ENCODE measurements around the gene PHAX.
A peak's percentile ranks its signal among the peaks of the same experiment; 100 is the strongest.
"Not testable (repeated sequence)": the region's sequence is repeated elsewhere in the genome, so short reads cannot be mapped to it uniquely, and the experiment has no call there.

The PHAX gene

GRCh38 chr5:126640866-126641265, 40.1 kb downstream of the PHAX start:
- no peak overlapping the region for H3K27ac ChIP-seq (ENCODE audit: low read length)
- no peaks in the 10 kb centered on the region for H3K27me3 ChIP-seq (ENCODE audit: low read depth, low read length)
- no peaks in the 10 kb centered on the region for H3K4me1 ChIP-seq (ENCODE audit: control insufficient read depth in 1 of 2, insufficient read depth in 2 of 2, low read length in 2 of 2)
- H3K9me3 ChIP-seq (ENCODE audit: control insufficient read depth in 1 of 2, low read length in 2 of 2): peaks cover 0 to 11% of the 10 kb centered on the region in 2 donors
- no peak overlapping the region for H3K4me3 ChIP-seq (ENCODE audit: low read depth in 1 of 2, low read length in 2 of 2)
- no peaks in the 10 kb centered on the region for H3K36me3 ChIP-seq (ENCODE audit: control insufficient read depth in 1 of 2, insufficient read depth in 2 of 2, low read length in 2 of 2)

GRCh38 chr5:126641387-126641786, 40.6 kb downstream of the PHAX start:
- no peaks in the 10 kb centered on the region for H3K27me3 ChIP-seq (ENCODE audit: low read depth, low read length)
- peaks cover 0 to 11% of the 10 kb centered on the region in 2 donors for H3K9me3 ChIP-seq (ENCODE audit: control insufficient read depth in 1 of 2, low read length in 2 of 2)
- no peaks in the 10 kb centered on the region for H3K36me3 ChIP-seq (ENCODE audit: control insufficient read depth in 1 of 2, insufficient read depth in 2 of 2, low read length in 2 of 2)

GRCh38 chr5:126645132-126645531, 44.4 kb downstream of the PHAX start:
- Histone ChIP-seq H3K9me3 (ENCODE audit: control insufficient read depth in 1 of 2, low read length in 2 of 2) (peaks cover 0 to 11% of the 10 kb centered on the region in 2 donors), H3K4me1 (ENCODE audit: control insufficient read depth in 1 of 2, insufficient read depth in 2 of 2, low read length in 2 of 2) (no peaks in the 10 kb centered on the region), H3K4me3 (ENCODE audit: low read depth in 1 of 2, low read length in 2 of 2) (no peak overlapping the region), H3K36me3 (ENCODE audit: control insufficient read depth in 1 of 2, insufficient read depth in 2 of 2, low read length in 2 of 2) (no peaks in the 10 kb centered on the region), H3K27me3 (ENCODE audit: low read depth, low read length) (no peaks in the 10 kb centered on the region), H3K27ac (ENCODE audit: low read length) (no peak overlapping the region)

More at GRCh38 chr5:126641387-126641786, 40.6 kb downstream of the PHAX start:
- no peaks in the 10 kb centered on the region for H3K4me1 ChIP-seq (ENCODE audit: control insufficient read depth in 1 of 2, insufficient read depth in 2 of 2, low read length in 2 of 2)
- no peak overlapping the region for H3K27ac ChIP-seq (ENCODE audit: low read length)
- H3K4me3 ChIP-seq (ENCODE audit: low read depth in 1 of 2, low read length in 2 of 2): no peak overlapping the region

GRCh38 chr5:126647071-126647470, 46.3 kb downstream of the PHAX start:
- H3K4me1 ChIP-seq (ENCODE audit: control insufficient read depth in 1 of 2, insufficient read depth in 2 of 2, low read length in 2 of 2): no peaks in the 10 kb centered on the region
- peaks cover 0 to 11% of the 10 kb centered on the region in 2 donors for H3K9me3 ChIP-seq (ENCODE audit: control insufficient read depth in 1 of 2, low read length in 2 of 2)
- H3K27ac ChIP-seq (ENCODE audit: low read length): no peak overlapping the region
- H3K36me3 ChIP-seq (ENCODE audit: control insufficient read depth in 1 of 2, insufficient read depth in 2 of 2, low read length in 2 of 2): no peaks in the 10 kb centered on the region
- H3K27me3 ChIP-seq (ENCODE audit: low read depth, low read length): no peaks in the 10 kb centered on the region
- H3K4me3 ChIP-seq (ENCODE audit: low read depth in 1 of 2, low read length in 2 of 2): no peak overlapping the region

- Histone ChIP-seq H3K4me1 (ENCODE audit: control insufficient read depth in 1 of 2, insufficient read depth in 2 of 2, low read length in 2 of 2) (no peaks in the 10 kb centered on the region), H3K27ac (ENCODE audit: low read length) (no peak overlapping the region), H3K27me3 (ENCODE audit: low read depth, low read length) (no peaks in the 10 kb centered on the region), H3K9me3 (ENCODE audit: control insufficient read depth in 1 of 2, low read length in 2 of 2) (peaks cover 0 to 11% of the 10 kb centered on the region in 2 donors), H3K4me3 (ENCODE audit: low read depth in 1 of 2, low read length in 2 of 2) (no peak overlapping the region), H3K36me3 (ENCODE audit: control insufficient read depth in 1 of 2, insufficient read depth in 2 of 2, low read length in 2 of 2) (no peaks in the 10 kb centered on the region)
Observed at GRCh38 chr5:126648471-126648870, 47.7 kb downstream of the PHAX start.

- not testable (repeated sequence) for H3K4me3 ChIP-seq (ENCODE audit: low read depth in 1 of 2, low read length in 2 of 2); H3K4me1 ChIP-seq (ENCODE audit: control insufficient read depth in 1 of 2, insufficient read depth in 2 of 2, low read length in 2 of 2); H3K27me3 ChIP-seq (ENCODE audit: low read depth, low read length); H3K36me3 ChIP-seq (ENCODE audit: control insufficient read depth in 1 of 2, insufficient read depth in 2 of 2, low read length in 2 of 2)
- Histone ChIP-seq H3K27ac (ENCODE audit: low read length) (peak overlapping the region; percentile 62), H3K9me3 (ENCODE audit: control insufficient read depth in 1 of 2, low read length in 2 of 2) (peaks cover 0 to 11% of the 10 kb centered on the region in 2 donors)
Observed at GRCh38 chr5:126649057-126649456, 48.3 kb downstream of the PHAX start.

- H3K27ac ChIP-seq (ENCODE audit: low read length); H3K27me3 ChIP-seq (ENCODE audit: low read depth, low read length); H3K4me1 ChIP-seq (ENCODE audit: control insufficient read depth in 1 of 2, insufficient read depth in 2 of 2, low read length in 2 of 2); H3K36me3 ChIP-seq (ENCODE audit: control insufficient read depth in 1 of 2, insufficient read depth in 2 of 2, low read length in 2 of 2); H3K4me3 ChIP-seq (ENCODE audit: low read depth in 1 of 2, low read length in 2 of 2): not testable (repeated sequence)
- peaks cover 0 to 10% of the 10 kb centered on the region in 2 donors for H3K9me3 ChIP-seq (ENCODE audit: control insufficient read depth in 1 of 2, low read length in 2 of 2)
Observed at GRCh38 chr5:126649709-126650108, 49.0 kb downstream of the PHAX start.

GRCh38 chr5:126650463-126650862, 49.7 kb downstream of the PHAX start:
- H3K9me3 ChIP-seq (ENCODE audit: control insufficient read depth in 1 of 2, low read length in 2 of 2): peaks cover 0 to 3% of the 10 kb centered on the region in 2 donors
- H3K27me3 ChIP-seq (ENCODE audit: low read depth, low read length): no peaks in the 10 kb centered on the region
- no peaks in the 10 kb centered on the region for H3K36me3 ChIP-seq (ENCODE audit: control insufficient read depth in 1 of 2, insufficient read depth in 2 of 2, low read length in 2 of 2)
- no peaks in the 10 kb centered on the region for H3K4me1 ChIP-seq (ENCODE audit: control insufficient read depth in 1 of 2, insufficient read depth in 2 of 2, low read length in 2 of 2)
- H3K27ac ChIP-seq (ENCODE audit: low read length): no peak overlapping the region
- H3K4me3 ChIP-seq (ENCODE audit: low read depth in 1 of 2, low read length in 2 of 2): no peak overlapping the region

- Histone ChIP-seq H3K27ac (ENCODE audit: low read length) (no peak overlapping the region), H3K4me1 (ENCODE audit: control insufficient read depth in 1 of 2, insufficient read depth in 2 of 2, low read length in 2 of 2) (no peaks in the 10 kb centered on the region), H3K27me3 (ENCODE audit: low read depth, low read length) (no peaks in the 10 kb centered on the region), H3K4me3 (ENCODE audit: low read depth in 1 of 2, low read length in 2 of 2) (no peak overlapping the region), H3K36me3 (ENCODE audit: control insufficient read depth in 1 of 2, insufficient read depth in 2 of 2, low read length in 2 of 2) (no peaks in the 10 kb centered on the region), H3K9me3 (ENCODE audit: control insufficient read depth in 1 of 2, low read length in 2 of 2) (no peaks in the 10 kb centered on the region)
Observed at GRCh38 chr5:126651013-126651577, 50.3 kb downstream of the PHAX start.

- no peaks in the 10 kb centered on the region for H3K27me3 ChIP-seq (ENCODE audit: low read depth, low read length)
- H3K4me1 ChIP-seq (ENCODE audit: control insufficient read depth in 1 of 2, insufficient read depth in 2 of 2, low read length in 2 of 2): no peaks in the 10 kb centered on the region
- no peak overlapping the region for H3K4me3 ChIP-seq (ENCODE audit: low read depth in 1 of 2, low read length in 2 of 2)
- H3K27ac ChIP-seq (ENCODE audit: low read length): no peak overlapping the region
- H3K9me3 ChIP-seq (ENCODE audit: control insufficient read depth in 1 of 2, low read length in 2 of 2): no peaks in the 10 kb centered on the region
- no peaks in the 10 kb centered on the region for H3K36me3 ChIP-seq (ENCODE audit: control insufficient read depth in 1 of 2, insufficient read depth in 2 of 2, low read length in 2 of 2)
Observed at GRCh38 chr5:126656401-126657007, 55.8 kb downstream of the PHAX start.

GRCh38 chr5:126658561-126658960, 57.8 kb downstream of the PHAX start:
- Histone ChIP-seq H3K4me1 (ENCODE audit: control insufficient read depth in 1 of 2, insufficient read depth in 2 of 2, low read length in 2 of 2) (no peaks in the 10 kb centered on the region), H3K27me3 (ENCODE audit: low read depth, low read length) (no peaks in the 10 kb centered on the region), H3K36me3 (ENCODE audit: control insufficient read depth in 1 of 2, insufficient read depth in 2 of 2, low read length in 2 of 2) (no peaks in the 10 kb centered on the region), H3K27ac (ENCODE audit: low read length) (no peak overlapping the region), H3K9me3 (ENCODE audit: control insufficient read depth in 1 of 2, low read length in 2 of 2) (no peaks in the 10 kb centered on the region), H3K4me3 (ENCODE audit: low read depth in 1 of 2, low read length in 2 of 2) (no peak overlapping the region)
